ENCODE measurements around the gene VCPKMT. TPM values are rescaled to one million over a fixed set of nuclear protein-coding genes. Genes with fewer than 3 reads are reported as not detected.

VCPKMT gene
- total RNA-seq, 4 donors from 2014 or later: 3.6 to 7.3 (median 6.4) TPM

DNA sequence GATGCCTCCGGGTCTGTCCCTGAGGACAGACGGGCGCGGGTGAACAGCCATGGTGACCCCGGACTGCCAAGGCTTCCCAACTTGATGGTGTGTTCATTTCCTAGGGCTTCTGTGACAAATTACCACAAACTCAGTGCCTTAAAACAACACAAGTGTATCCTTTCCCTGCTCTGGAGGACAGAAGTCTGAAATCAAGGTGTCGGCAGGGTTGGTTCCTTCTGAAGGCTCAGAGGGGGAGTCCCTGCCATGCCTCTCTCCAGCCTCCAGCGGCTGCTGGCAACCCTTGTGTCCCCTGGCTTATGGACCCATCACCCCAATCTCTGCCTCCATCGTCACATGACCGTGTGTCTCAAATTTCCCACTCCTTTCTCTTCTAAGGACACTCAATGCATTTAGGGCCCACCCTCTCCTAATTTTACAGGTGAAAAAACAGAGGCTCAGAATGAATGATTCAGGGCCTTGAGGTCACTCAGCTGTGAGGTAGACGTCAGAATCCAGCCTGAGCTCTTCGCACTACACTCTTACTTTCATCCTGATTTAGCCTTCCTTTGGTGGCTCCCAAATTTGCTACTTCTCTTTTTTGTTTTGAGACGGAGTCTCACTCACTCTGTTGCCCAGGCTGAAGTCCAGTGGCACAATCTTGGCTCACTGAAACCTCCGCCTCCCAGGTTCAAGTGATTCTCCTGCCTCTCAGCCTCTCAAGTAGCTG, 45.4 kb downstream of the VCPKMT start:
- TF ChIP-seq, protein P1, sequence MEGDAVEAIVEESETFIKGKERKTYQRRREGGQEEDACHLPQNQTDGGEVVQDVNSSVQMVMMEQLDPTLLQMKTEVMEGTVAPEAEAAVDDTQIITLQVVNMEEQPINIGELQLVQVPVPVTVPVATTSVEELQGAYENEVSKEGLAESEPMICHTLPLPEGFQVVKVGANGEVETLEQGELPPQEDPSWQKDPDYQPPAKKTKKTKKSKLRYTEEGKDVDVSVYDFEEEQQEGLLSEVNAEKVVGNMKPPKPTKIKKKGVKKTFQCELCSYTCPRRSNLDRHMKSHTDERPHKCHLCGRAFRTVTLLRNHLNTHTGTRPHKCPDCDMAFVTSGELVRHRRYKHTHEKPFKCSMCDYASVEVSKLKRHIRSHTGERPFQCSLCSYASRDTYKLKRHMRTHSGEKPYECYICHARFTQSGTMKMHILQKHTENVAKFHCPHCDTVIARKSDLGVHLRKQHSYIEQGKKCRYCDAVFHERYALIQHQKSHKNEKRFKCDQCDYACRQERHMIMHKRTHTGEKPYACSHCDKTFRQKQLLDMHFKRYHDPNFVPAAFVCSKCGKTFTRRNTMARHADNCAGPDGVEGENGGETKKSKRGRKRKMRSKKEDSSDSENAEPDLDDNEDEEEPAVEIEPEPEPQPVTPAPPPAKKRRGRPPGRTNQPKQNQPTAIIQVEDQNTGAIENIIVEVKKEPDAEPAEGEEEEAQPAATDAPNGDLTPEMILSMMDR (IDR thresholded peaks at IDR 0.05; ENCODE audit: low read depth): no peak

DNA sequence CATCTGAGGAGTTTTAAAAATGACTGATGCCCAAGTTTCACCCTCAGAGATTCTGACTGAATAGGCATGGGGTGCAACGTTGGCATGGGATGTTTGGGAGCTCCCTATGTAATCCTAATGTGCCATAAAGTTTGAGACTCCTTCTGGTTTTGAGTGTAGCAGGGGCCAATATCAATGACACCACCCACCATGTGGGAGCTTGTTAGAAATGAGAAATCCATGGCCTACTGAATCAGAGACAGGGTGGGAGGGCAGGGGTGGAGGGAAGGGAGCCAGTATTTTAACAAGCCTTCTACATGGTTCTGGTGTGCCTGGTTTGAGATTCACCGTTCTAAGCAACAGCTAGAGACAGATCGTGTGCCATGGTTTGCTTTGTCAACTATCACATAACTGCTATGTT, 46.1 kb downstream of the VCPKMT start:
- TF ChIP-seq, protein P1 (IDR thresholded peaks at IDR 0.05; ENCODE audit: low read depth): no peak

DNA sequence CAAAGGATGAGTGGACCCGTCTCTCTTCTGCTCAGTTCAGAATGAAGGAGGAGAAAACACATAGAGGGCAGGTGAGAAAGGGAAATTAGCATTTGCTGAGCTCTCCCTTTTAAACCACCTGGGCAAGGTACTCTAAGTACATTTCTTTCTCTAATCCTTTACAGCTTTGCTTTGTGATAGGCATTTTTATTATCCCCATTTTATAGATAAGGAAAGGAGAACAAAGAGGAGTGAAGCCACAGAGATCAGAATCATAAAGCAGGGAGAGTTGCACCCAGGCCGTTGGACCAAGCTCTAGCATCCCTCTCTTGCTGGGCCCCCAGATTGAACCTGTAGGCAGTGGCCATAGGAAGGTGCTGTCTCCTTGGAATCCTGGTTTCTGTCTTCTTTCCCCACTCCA, 47.0 kb downstream of the VCPKMT start:
- TF ChIP-seq, protein P1 (IDR thresholded peaks at IDR 0.05; ENCODE audit: low read depth): no peak

DNA sequence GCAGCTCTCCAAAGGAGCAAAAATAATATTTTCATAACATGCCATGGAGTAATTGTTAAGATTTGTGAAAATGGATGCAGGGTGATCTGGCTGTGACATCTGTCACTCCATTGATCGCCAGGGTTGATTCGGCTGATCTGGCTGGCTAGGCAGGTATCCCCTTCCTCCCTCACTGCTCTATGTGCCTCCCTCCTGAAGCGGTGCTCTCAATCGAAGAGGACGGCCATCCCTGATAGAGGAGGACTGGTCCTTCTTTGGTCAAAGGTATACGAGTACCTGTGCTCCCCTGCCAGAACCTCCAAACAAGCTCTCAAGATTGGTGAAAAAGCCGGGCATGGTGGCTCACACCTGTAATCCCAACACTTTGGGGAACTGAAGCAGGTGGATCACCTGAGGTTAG, 47.9 kb downstream of the VCPKMT start:
- TF ChIP-seq, protein P1 (IDR thresholded peaks at IDR 0.05; ENCODE audit: low read depth): no peak

DNA sequence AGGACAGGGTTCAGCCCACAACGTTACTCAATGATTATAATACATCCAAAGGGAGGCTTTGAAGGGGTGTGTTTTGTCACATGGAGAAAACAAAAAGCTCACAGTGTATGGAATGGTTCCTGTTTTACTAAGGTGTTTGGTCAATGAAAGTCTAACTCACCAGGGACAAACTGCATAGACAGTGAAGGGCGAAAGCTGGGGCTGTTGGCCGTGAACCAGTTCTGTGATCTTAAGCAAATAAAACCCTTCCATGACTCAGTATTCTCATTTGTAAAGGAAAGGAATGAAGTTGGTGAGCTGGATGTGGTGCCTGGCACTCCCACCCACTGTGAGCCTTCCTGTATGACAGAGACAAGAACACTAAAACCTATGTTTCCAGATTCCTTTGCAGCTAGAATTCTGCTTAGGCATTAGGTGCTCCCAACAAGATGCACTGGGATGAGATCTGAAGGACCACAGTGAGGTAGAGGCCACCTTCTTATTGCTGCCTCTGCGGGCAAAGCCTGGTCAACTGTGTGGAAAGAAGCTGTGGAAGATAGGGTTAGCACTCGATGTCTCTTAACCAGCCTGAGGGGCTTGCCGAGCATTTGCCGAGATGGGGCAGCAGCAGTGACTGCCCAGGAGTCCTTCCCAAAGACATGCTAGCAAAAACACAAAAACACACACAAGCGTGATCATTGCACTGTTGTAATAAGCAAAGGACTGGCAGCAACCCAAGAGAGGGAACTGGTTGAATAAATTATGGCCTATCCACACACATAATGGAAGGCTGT, 48.5 kb downstream of the VCPKMT start:
- TF ChIP-seq, protein P1 (IDR thresholded peaks at IDR 0.05; ENCODE audit: low read depth): no peak

DNA sequence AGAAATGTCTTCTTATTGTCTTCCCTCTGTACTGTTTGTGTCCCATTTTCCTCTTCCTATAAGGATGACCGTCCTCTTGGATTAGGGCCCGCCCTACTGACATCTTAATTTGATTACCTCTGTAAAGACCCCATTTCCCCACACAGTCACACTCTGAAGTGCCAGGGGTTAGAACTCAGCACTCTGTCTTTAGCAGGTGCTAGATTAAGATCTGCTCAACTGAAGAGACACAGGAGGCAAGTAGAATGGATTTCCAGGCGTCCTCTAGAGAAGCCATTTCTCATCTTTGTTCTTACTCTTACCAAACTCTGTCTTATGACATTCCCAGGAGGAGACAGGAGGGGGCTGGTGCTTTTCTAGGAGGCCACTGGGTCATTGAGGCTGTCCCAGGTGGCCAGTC, 50.8 kb downstream of the VCPKMT start:
- TF ChIP-seq, protein P1 (IDR thresholded peaks at IDR 0.05; ENCODE audit: low read depth): no peak

DNA sequence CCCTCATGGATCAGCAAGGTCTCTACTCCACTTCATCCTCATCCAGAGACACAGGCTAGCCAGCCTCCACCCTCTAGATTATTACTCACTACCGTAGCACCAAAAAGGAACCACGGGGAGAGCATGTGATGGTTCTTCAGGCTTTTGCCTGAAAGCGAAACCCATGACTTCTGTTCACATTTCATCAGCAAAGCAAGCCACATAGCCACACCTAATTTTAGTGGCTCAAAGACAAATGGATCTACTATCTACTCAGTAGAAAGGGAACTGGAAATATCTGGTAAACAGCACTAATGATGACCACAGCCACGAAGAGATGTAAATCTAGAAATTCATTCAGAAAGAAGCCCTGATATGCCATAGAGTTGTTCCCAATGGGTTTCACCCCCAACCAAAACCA, 51.4 kb downstream of the VCPKMT start:
- TF ChIP-seq, protein P1 (IDR thresholded peaks at IDR 0.05; ENCODE audit: low read depth): no peak

Measured in subcutaneous adipose tissue (tissue), 4 donors.